ENCODE data around the gene SPI1. TPM values are rescaled to one million over a fixed set of nuclear protein-coding genes. Genes with fewer than 3 reads are reported as not detected.

Gene SPI1
- total RNA-seq, 2 donors from 2014 or later = 7.5 to 23.1 TPM

DNA sequence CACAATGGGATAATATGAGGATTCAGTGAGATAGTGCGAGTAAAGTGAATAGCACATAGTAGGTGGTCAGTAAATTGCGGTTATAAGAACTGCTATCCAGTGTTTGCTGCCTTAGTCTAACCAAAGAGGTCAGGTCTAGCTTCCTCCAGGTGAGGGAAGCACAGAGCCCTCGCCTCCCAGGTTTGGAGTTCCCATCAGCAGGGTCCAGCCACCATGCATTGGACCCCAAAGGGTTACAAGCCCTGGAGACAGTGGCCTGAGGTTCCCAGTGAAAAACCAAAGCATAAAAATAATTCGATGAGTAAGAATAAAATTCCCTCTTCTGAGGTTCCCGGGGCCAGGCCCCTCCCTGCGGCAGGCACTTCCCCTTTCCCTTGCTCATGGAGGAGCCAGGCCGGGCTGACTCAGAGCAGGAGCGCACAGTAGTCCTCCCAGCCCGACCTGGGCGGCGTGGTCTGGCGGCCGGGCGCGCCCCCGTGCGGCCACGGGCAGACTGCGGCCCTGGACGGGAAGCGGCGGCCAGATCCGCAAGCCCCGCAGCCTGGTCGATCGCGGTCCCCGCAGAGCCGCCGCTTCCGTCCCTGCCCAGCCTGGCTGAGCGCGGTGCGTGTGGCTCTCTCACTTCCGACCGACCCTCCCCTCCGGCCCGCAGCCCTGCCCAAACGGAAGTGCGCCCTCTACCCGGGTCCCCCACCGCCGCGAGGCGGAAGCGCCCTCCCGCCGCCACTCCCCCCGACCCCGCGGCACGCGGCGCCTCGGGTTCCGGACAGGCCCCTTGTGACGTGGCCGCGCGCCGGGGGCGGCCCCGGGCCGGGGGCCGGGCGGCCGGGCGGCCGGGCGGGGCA is 29.6 kb upstream of the SPI1 start, which contains the start of gene SLC39A13:
SLC39A13 (plus strand) TSS at position 845 of the 845 bp plus-strand sequence. CDS start 1,505 bp downstream, outside the sequence.
- peak within 1 kb of the TSS; percentile 85 to 99 for H3K4me3 ChIP-seq
- H3K9me3 ChIP-seq = no peaks in the 10 kb centered on the region
- peak; percentile 96 for DNase-seq (ENCODE audit: low spot score)
- TF ChIP-seq, protein P1, sequence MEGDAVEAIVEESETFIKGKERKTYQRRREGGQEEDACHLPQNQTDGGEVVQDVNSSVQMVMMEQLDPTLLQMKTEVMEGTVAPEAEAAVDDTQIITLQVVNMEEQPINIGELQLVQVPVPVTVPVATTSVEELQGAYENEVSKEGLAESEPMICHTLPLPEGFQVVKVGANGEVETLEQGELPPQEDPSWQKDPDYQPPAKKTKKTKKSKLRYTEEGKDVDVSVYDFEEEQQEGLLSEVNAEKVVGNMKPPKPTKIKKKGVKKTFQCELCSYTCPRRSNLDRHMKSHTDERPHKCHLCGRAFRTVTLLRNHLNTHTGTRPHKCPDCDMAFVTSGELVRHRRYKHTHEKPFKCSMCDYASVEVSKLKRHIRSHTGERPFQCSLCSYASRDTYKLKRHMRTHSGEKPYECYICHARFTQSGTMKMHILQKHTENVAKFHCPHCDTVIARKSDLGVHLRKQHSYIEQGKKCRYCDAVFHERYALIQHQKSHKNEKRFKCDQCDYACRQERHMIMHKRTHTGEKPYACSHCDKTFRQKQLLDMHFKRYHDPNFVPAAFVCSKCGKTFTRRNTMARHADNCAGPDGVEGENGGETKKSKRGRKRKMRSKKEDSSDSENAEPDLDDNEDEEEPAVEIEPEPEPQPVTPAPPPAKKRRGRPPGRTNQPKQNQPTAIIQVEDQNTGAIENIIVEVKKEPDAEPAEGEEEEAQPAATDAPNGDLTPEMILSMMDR (IDR thresholded peaks at IDR 0.05) = peak; percentile 87 to 96
- peak within 1 kb of the TSS; percentile 93 to 97 for H3K27ac ChIP-seq
- no peaks in the 10 kb centered on the region for H3K27me3 ChIP-seq
- H3K4me1 ChIP-seq = peaks cover 0 to 37% of the 10 kb centered on the region in 2 donors
- H3K36me3 ChIP-seq = peaks cover 19% of the 10 kb centered on the region

DNA sequence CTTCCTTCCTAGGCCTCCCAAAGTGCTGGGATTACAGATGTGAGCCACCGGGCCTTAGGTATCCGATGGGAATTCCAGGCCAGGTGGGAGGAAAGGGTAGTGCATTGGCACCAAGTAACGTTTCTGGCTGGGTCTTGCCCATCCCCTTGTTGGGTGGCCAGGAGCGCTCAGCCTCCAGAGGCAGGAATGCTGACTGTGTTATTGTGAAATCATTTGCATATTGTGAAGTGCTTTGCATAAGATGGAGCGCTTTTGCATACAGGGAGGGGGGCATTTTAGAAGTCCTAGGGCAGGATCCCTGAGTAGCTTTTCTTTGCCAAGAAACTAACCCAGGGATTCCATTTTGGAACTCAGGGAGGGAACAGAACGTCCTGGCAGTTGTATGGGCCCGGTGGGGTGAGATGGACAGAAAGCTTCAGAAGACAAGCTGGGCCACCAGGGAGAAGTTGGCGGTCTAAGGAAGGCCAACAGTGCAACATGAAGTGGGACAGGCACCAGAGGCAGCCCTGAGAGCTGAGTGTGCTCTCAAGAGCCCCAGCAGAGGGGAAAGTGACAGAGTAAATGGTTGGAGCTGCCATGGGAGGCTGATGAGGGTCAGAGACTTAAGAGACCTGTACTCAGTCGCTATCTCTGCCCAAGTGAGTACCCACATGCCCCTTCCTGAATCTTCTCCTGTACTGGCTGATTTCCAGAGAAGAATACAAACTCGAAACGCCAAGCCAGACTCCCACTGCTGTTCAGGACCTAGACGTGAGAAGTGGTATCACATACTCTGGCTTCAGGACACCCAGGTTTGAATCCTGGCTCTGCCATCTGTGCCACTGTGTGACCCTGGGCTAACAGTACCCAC is 28.8 kb upstream of the SPI1 start:
- H3K4me3 ChIP-seq = peak overlapping the region; percentile 48 to 85
- peaks cover 16% of the 10 kb centered on the region for H3K36me3 ChIP-seq
- no peak for DNase-seq (ENCODE audit: low spot score)
- H3K4me1 ChIP-seq = peaks cover 0 to 37% of the 10 kb centered on the region in 2 donors
- H3K27me3 ChIP-seq = no peaks in the 10 kb centered on the region
- TF ChIP-seq, protein P1 (IDR thresholded peaks at IDR 0.05) = no peak
- H3K9me3 ChIP-seq = no peaks in the 10 kb centered on the region
- H3K27ac ChIP-seq = peak overlapping the region; percentile 93 to 97

DNA sequence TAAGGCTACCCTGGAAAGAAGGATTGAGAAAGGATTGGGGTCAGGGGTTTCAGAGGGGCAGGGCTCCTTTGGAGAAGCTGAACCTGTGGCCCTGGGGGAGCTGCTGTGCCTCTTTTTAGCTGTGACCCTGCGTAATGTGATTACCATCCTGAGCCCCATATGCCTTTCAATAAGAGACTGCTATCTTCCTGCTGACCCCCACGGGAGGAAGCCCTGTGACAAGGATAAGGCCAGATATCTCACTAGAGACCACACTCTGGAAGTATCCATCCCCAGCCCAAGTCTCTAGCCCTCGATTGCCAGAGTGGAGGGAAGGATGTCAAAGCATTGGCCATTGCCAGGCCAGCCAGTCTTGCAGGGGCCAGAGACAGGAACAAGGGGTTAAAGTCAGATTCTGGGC is 25.2 kb upstream of the SPI1 start:
- H3K4me3 ChIP-seq = no peak overlapping the region
- no peak for DNase-seq (ENCODE audit: low spot score)

DNA sequence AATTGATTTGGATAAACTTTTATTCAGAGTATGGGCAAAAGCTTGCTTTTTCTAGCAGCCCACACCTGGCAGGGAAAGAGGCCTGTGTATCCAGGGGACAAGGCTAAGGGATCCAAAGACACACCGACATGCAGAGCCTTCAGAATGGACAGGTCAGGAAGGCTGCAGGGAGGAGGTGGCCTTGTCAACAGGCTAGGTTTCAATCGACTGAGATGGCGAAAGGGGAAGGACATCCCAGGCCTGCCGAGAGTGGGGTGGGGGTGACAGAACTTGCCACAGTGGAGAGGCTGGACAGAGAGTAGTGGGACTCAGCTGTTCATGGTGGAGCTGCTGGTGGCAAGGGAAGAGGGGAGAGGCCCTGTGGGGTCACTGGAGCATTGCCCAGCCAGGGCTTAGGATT is 24.8 kb upstream of the SPI1 start:
- H3K4me1 ChIP-seq = peaks cover 0 to 32% of the 10 kb centered on the region in 2 donors
- TF ChIP-seq, protein P1 (IDR thresholded peaks at IDR 0.05) = no peak
- H3K27me3 ChIP-seq = no peaks in the 10 kb centered on the region
- no peaks in the 10 kb centered on the region for H3K9me3 ChIP-seq
- no peaks in the 10 kb centered on the region for H3K36me3 ChIP-seq
- no peak for DNase-seq (ENCODE audit: low spot score)
- no peak overlapping the region for H3K4me3 ChIP-seq
- no peak overlapping the region for H3K27ac ChIP-seq

More for the DNA sequence above, 25.2 kb upstream of the SPI1 start:
- Histone ChIP-seq H3K27me3 (no peaks in the 10 kb centered on the region), H3K9me3 (no peaks in the 10 kb centered on the region), H3K4me1 (peaks cover 0 to 32% of the 10 kb centered on the region in 2 donors), H3K27ac (no peak overlapping the region), H3K36me3 (no peaks in the 10 kb centered on the region)
- TF ChIP-seq, protein P1 (IDR thresholded peaks at IDR 0.05) = no peak

DNA sequence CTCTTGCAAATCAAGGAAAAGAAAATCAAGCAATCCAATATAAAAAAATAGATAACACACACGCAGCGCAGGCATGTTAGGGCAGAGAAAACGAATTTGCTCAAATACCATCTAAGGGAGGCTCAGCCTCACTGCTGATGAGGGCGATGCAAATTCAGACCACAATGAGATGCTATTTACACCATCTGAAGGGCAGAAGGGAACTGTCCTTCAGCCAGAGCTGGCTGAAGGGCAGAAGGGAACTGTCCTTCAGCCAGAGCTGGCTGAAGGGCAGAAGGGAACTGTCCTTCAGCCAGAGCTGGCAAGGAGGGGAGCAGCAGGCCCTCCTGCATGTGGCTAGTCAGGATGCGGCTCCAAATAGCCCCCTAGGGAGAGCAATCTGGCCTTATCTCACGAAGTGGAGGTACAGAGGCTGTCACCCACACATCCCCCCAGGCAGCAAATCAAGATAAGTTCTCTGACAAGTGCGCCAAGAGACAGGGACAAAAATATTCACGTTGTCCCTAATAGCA is 22.5 kb upstream of the SPI1 start:
- H3K27me3 ChIP-seq = no peaks in the 10 kb centered on the region
- H3K4me1 ChIP-seq = peaks cover 0 to 20% of the 10 kb centered on the region in 2 donors
- H3K27ac ChIP-seq = peak overlapping the region; percentile 79 to 86
- H3K9me3 ChIP-seq = no peaks in the 10 kb centered on the region
- TF ChIP-seq, protein P1 (IDR thresholded peaks at IDR 0.05) = no peak
- DNase-seq (ENCODE audit: low spot score) = no peak
- H3K36me3 ChIP-seq = no peaks in the 10 kb centered on the region
- H3K4me3 ChIP-seq = peak overlapping the region in 1 of 2 donors; percentile 59
